Liver (tissue), 9 donors: ENCODE measurements around the gene TXNDC11. TPM values are rescaled to one million over a fixed set of nuclear protein-coding genes. Genes with fewer than 3 reads are reported as not detected.

Source experiments
- DNase-seq: peaks from one replicate; pipeline ENCODE4 v3.0.0-alpha.2; 2017; ENCODE audit warnings: low spot score
- H3K27ac ChIP-seq, 2 donors: one replicate each; pipeline ENCODE4 v1.7.0; 2013; ENCODE audit warnings: inconsistent platforms in 2 of 2, low read length in 2 of 2, control low read depth in 1 of 2, low read depth in 1 of 2, mild to moderate bottlenecking in 1 of 2
- H3K27me3 ChIP-seq, 4 donors: one replicate each; pipeline versions ENCODE4 v1.6.1 to v1.7.0; 2013; ENCODE audit warnings: low read length in 3 of 4, inconsistent platforms in 1 of 4, mild to moderate bottlenecking in 1 of 4, moderate library complexity in 1 of 4; ENCODE audit not compliant: control insufficient read depth in 4 of 4, insufficient read depth in 4 of 4
- H3K36me3 ChIP-seq, 4 donors: one replicate each; pipeline versions ENCODE4 v1.6.1 to v1.7.0; 2013; ENCODE audit warnings: low read length in 3 of 4, mild to moderate bottlenecking in 3 of 4, low read depth in 1 of 4, moderate library complexity in 1 of 4; ENCODE audit not compliant: control insufficient read depth in 4 of 4, insufficient read depth in 3 of 4
- H3K4me1 ChIP-seq, 4 donors: one replicate each; pipeline versions ENCODE4 v1.6.1 to v1.7.0; 2013; ENCODE audit warnings: low read length in 3 of 4, mild to moderate bottlenecking in 3 of 4, moderate library complexity in 1 of 4; ENCODE audit not compliant: control insufficient read depth in 4 of 4, insufficient read depth in 4 of 4
- H3K4me3 ChIP-seq, 3 donors: one replicate each; pipeline versions ENCODE4 v1.6.1 to v1.7.0; 2013; ENCODE audit warnings: low read length in 3 of 3, control low read depth in 1 of 3, low read depth in 1 of 3, mild to moderate bottlenecking in 1 of 3
- H3K9ac ChIP-seq, 2 donors: one replicate each; pipeline ENCODE4 v1.7.0; 2013; ENCODE audit warnings: low read length in 2 of 2, mild to moderate bottlenecking in 2 of 2, moderate library complexity in 2 of 2, control low read depth in 1 of 2, low read depth in 1 of 2
- H3K9me3 ChIP-seq, 4 donors: one replicate each; pipeline versions ENCODE4 v1.6.1 to v1.7.0; 2013; ENCODE audit warnings: low read length in 3 of 4; ENCODE audit not compliant: control insufficient read depth in 4 of 4
- EGR1 ChIP-seq, 2 donors: IDR thresholded peaks; 2 replicates each; pipeline ENCODE4 v1.6.1; 2016 to 2018; ENCODE audit warnings: antibody characterized with exemption in 2 of 2, low read depth in 2 of 2
- FOXA1 ChIP-seq: IDR thresholded peaks from 2 replicates; pipeline ENCODE4 v1.6.1; 2016; ENCODE audit warnings: antibody characterized with exemption
- FOXA2 ChIP-seq: IDR thresholded peaks from 2 replicates; pipeline ENCODE4 v1.6.1; 2016; ENCODE audit warnings: antibody characterized with exemption
- HNF4A ChIP-seq, 2 donors: conservative IDR thresholded peaks; 2 replicates each; pipeline ENCODE4 v1.6.1; 2016; ENCODE audit warnings: antibody characterized with exemption in 2 of 2, mild to moderate bottlenecking in 2 of 2
- HNF4G ChIP-seq: IDR thresholded peaks from 2 replicates; pipeline ENCODE4 v1.6.1; 2016; ENCODE audit warnings: antibody characterized with exemption
- JUND ChIP-seq, 2 donors: IDR thresholded peaks; 2 replicates each; pipeline ENCODE4 v1.6.1; 2016; ENCODE audit warnings: antibody characterized with exemption in 2 of 2
- NR2F2 ChIP-seq: IDR thresholded peaks from 2 replicates; pipeline ENCODE4 v1.6.1; 2016; ENCODE audit warnings: antibody characterized with exemption
- RAD21 ChIP-seq, 2 donors: IDR thresholded peaks; 2 replicates each; pipeline ENCODE4 v1.6.1; 2016; ENCODE audit warnings: antibody characterized with exemption in 2 of 2, mild to moderate bottlenecking in 2 of 2
- RXRA ChIP-seq, 2 donors: IDR thresholded peaks; 2 replicates each; pipeline ENCODE4 v1.6.1; 2017 to 2018; ENCODE audit warnings: antibody characterized with exemption in 2 of 2, mild to moderate bottlenecking in 1 of 2
- SP1 ChIP-seq: IDR thresholded peaks from 2 replicates; pipeline ENCODE4 v1.6.1; 2018; ENCODE audit warnings: antibody characterized with exemption, mild to moderate bottlenecking
- TAF1 ChIP-seq: conservative IDR thresholded peaks from 2 replicates; pipeline ENCODE4 v1.6.1; 2016; ENCODE audit warnings: antibody characterized with exemption, mild to moderate bottlenecking
- WGBS: extraction: QIAGEN DNeasy Blood & Tissue Kit; methylation state at CpG from one replicate; pipeline ENCODE4 v1.1.7; 2013; 5-methylcytosine and 5-hydroxymethylcytosine counted together
- polyA plus RNA-seq, 2 donors: library from polyadenylated mRNA; stranded (reverse) in 1 of 2; unstranded in 1 of 2; fragments of 200-250 nt in 1 of 2; fragments of >200 nt in 1 of 2; fragmentation: Nextera tagmentation in 1 of 2; extraction: Ambion mirVana in 1 of 2; gene quantifications; one replicate each; pipeline versions ENCODE4 v1.2.1 to v1.2.3, GENCODE V29; 2013 to 2015
- total RNA-seq, 2 donors: library from RNA; depleted of rRNA; stranded (reverse); fragments of >200 nt; gene quantifications; one replicate each; pipeline ENCODE4 v1.2.3, GENCODE V29; 2014
- TF ChIP-seq, protein P1 (sequence below): IDR thresholded peaks from 2 replicates; pipeline ENCODE4 v1.6.1; 2016; ENCODE audit warnings: antibody characterized with exemption
- TF ChIP-seq, protein P2 (sequence below): IDR thresholded peaks from 2 replicates; pipeline ENCODE4 v1.6.1; 2016; ENCODE audit warnings: antibody characterized with exemption
- TF ChIP-seq, protein P3 (sequence below): IDR thresholded peaks from 2 replicates; pipeline ENCODE4 v1.6.1; 2016; ENCODE audit warnings: antibody characterized with exemption
- TF ChIP-seq, protein P4 (sequence below): IDR thresholded peaks from 2 replicates; pipeline ENCODE4 v1.6.1; 2016; ENCODE audit warnings: antibody characterized with exemption, mild to moderate bottlenecking
- donor health status: healthy.
- donor health status: healthy.
- donor health status: healthy.
- donor health status: healthy.
- donor health status: healthy.

TXNDC11 gene
- total and polyA plus RNA-seq, 4 donors: 26.4 to 63.5 (median 48.5) TPM

DNA sequence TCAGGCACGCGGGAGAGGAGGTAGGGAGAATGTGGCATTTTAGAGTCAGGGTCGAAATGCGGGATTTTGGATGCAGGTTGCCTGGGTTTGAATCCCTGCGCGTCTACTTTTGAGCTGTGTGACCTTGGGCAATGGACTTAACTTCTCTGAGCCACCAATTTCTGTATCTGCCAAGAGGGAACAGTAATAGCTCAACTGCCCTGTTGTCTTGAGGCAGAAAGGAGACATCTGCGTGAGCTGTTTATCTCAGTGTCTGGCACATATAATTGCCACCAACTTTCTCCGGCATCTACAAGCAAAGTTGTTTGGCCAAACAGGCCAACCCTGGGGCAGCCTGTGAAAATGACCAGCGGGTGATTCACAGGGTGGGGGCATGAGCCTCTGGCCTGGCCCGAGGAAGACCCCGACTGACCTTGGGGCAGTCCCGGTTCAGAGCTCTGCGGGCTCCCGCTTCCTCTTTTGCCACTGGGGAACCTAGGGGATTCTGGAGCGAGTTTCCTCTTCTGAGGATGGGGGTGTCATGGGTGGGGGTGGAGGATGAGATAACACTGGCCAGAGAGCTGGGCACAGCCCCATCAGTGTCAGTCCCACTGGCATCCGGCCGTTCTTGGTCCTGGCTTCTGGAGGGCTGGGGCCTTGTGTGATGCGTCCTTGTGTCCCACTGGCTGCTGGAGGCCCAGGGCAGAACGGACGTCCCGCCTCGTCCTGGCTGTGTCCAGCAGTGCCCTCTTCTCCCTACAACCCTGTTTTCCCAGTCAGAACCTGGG is 73.1 kb downstream of the TXNDC11 start:
- H3K9ac ChIP-seq: peak overlapping the region in 1 of 2 donors; percentile 28
- WGBS: 50% methylated on average over 22 of the region's 22 CpGs
- H3K36me3 ChIP-seq: no peaks in the 10 kb centered on the region
- H3K9me3 ChIP-seq: no peaks in the 10 kb centered on the region
- H3K4me1 ChIP-seq: peaks cover 0 to 45% (median 10%) of the 10 kb centered on the region in 4 donors
- H3K27me3 ChIP-seq: no peaks in the 10 kb centered on the region
- peak overlapping the region; percentile 71 to 80 for H3K27ac ChIP-seq
- TF ChIP-seq NR2F2 (peak; percentile 72), SP1 (peak; percentile 13)
- TF ChIP-seq, protein P1, sequence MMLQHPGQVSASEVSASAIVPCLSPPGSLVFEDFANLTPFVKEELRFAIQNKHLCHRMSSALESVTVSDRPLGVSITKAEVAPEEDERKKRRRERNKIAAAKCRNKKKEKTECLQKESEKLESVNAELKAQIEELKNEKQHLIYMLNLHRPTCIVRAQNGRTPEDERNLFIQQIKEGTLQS: no peak
- DNase-seq: no peak
- H3K4me3 ChIP-seq: peak overlapping the region in 2 of 3 donors; percentile 58 to 80

DNA sequence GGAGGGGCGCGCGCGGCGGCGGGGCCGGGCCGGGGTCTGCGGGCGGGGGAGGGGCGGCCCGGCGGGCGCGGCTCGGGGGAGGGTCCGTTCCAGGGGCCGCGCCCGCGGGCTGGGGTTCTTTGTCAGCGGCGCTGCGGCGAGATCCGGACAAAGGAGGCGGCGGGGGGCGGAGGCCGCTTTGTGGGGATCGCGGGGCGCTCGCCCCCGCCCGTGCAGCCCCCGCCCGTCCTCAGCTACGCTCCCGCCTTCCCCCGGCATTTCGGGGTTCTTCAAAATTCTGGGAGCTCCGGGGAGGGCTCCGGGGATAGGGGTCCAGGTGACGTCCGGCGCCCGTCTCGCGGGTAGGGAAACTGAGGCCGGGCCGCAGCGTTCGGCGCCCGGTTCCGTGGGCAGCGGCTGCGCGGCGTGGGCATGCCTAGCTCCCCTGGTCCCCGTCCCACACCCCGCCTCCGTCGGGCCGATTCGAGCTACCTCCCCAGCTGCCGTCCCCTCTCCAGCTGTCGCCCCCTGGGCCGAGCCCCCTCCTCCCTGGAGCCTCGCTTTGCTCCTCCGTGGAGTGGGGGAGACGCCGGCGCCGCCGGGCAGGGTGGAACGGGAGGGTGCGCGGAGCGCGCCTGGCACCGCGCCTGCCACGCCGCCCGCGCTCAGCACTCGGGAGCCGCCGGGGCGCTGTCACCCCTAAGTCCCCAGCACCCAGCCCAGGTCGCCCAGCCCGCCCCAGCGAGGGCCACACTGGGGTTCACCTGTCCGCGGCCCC is 73.9 kb downstream of the TXNDC11 start:
- no peak for DNase-seq
- no peaks in the 10 kb centered on the region for H3K9me3 ChIP-seq
- H3K27me3 ChIP-seq: no peaks in the 10 kb centered on the region
- peak overlapping the region; percentile 71 to 80 for H3K27ac ChIP-seq
- 10% methylated on average over 97 of the region's 97 CpGs for WGBS
- no peaks in the 10 kb centered on the region for H3K36me3 ChIP-seq
- H3K9ac ChIP-seq: peak overlapping the region in 1 of 2 donors; percentile 28
- no peak for TF ChIP-seq EGR1 (IDR thresholded peaks at IDR 0.05; ENCODE audit: low read depth in 2 of 2)
- TF ChIP-seq FOXA1: no peak
- TF ChIP-seq RAD21 (IDR thresholded peaks at IDR 0.05): no peak
- TF ChIP-seq, protein P2, sequence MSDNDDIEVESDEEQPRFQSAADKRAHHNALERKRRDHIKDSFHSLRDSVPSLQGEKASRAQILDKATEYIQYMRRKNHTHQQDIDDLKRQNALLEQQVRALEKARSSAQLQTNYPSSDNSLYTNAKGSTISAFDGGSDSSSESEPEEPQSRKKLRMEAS: no peak
- TF ChIP-seq, protein P1: no peak
- no peak for TF ChIP-seq SP1
- TF ChIP-seq, protein P3, sequence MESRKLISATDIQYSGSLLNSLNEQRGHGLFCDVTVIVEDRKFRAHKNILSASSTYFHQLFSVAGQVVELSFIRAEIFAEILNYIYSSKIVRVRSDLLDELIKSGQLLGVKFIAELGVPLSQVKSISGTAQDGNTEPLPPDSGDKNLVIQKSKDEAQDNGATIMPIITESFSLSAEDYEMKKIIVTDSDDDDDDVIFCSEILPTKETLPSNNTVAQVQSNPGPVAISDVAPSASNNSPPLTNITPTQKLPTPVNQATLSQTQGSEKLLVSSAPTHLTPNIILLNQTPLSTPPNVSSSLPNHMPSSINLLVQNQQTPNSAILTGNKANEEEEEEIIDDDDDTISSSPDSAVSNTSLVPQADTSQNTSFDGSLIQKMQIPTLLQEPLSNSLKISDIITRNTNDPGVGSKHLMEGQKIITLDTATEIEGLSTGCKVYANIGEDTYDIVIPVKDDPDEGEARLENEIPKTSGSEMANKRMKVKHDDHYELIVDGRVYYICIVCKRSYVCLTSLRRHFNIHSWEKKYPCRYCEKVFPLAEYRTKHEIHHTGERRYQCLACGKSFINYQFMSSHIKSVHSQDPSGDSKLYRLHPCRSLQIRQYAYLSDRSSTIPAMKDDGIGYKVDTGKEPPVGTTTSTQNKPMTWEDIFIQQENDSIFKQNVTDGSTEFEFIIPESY: no peak
- TF ChIP-seq TAF1: no peak
- no peak for TF ChIP-seq NR2F2
- no peak for TF ChIP-seq HNF4G
- no peak for TF ChIP-seq FOXA2
- no peak for TF ChIP-seq HNF4A (conservative IDR thresholded peaks at IDR 0.05)
- TF ChIP-seq RXRA (IDR thresholded peaks at IDR 0.05): no peak
- no peak for TF ChIP-seq JUND (IDR thresholded peaks at IDR 0.05)
- TF ChIP-seq, protein P4, sequence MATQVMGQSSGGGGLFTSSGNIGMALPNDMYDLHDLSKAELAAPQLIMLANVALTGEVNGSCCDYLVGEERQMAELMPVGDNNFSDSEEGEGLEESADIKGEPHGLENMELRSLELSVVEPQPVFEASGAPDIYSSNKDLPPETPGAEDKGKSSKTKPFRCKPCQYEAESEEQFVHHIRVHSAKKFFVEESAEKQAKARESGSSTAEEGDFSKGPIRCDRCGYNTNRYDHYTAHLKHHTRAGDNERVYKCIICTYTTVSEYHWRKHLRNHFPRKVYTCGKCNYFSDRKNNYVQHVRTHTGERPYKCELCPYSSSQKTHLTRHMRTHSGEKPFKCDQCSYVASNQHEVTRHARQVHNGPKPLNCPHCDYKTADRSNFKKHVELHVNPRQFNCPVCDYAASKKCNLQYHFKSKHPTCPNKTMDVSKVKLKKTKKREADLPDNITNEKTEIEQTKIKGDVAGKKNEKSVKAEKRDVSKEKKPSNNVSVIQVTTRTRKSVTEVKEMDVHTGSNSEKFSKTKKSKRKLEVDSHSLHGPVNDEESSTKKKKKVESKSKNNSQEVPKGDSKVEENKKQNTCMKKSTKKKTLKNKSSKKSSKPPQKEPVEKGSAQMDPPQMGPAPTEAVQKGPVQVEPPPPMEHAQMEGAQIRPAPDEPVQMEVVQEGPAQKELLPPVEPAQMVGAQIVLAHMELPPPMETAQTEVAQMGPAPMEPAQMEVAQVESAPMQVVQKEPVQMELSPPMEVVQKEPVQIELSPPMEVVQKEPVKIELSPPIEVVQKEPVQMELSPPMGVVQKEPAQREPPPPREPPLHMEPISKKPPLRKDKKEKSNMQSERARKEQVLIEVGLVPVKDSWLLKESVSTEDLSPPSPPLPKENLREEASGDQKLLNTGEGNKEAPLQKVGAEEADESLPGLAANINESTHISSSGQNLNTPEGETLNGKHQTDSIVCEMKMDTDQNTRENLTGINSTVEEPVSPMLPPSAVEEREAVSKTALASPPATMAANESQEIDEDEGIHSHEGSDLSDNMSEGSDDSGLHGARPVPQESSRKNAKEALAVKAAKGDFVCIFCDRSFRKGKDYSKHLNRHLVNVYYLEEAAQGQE: no peak
- H3K4me3 ChIP-seq: peak overlapping the region; percentile 11 to 80 (median 58)
- peaks cover 0 to 38% (median 10%) of the 10 kb centered on the region in 4 donors for H3K4me1 ChIP-seq
